ENCODE measurements around the gene RUFY4.
A peak's percentile ranks its signal among the peaks of the same experiment; 100 is the strongest.

RUFY4 gene, protein sequence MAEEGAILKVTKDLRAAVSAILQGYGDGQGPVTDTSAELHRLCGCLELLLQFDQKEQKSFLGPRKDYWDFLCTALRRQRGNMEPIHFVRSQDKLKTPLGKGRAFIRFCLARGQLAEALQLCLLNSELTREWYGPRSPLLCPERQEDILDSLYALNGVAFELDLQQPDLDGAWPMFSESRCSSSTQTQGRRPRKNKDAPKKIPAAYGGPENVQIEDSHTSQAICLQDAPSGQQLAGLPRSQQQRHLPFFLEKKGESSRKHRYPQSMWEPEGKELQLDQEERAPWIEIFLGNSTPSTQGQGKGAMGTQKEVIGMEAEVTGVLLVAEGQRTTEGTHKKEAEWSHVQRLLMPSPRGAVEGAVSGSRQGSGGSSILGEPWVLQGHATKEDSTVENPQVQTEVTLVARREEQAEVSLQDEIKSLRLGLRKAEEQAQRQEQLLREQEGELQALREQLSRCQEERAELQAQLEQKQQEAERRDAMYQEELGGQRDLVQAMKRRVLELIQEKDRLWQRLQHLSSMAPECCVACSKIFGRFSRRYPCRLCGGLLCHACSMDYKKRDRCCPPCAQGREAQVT

DNA sequence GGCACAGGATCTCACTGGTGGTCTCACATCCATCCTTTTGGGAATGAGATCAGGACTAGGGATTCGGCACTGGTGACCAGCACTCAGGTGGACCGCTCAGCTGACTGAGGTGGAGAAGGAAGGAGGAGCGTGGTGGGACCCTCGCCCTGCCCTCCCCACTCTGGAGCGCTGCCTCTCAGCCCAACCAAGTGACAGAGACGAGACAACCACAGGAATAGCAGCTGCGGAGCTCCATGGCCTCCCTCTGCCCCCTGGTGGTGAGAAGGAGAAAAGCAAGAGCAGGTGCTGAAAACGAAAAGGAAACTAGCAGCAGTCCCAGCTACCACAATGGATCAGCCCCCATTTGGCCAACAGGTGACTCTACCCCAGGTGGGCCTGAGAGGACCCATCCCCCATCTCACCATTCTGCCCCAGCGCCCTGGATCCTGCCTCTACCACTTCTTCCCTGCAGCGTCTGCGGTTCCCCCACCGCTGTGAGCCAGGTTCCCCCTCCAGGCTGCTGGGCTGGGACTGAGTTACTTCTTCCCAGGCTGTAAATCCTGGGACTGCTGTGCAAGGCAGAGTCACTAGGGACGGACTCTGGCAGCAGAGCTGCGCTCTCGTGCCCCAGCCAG lies at the start of gene RUFY4:
TSS of gene RUFY4 (plus strand) at position 533 of the 614 bp plus-strand sequence. CDS start 1,353 bp downstream, outside the sequence.
- peak; percentile 29 to 34 for DNase-seq (ENCODE audit: low read depth in 2 of 2)

DNA sequence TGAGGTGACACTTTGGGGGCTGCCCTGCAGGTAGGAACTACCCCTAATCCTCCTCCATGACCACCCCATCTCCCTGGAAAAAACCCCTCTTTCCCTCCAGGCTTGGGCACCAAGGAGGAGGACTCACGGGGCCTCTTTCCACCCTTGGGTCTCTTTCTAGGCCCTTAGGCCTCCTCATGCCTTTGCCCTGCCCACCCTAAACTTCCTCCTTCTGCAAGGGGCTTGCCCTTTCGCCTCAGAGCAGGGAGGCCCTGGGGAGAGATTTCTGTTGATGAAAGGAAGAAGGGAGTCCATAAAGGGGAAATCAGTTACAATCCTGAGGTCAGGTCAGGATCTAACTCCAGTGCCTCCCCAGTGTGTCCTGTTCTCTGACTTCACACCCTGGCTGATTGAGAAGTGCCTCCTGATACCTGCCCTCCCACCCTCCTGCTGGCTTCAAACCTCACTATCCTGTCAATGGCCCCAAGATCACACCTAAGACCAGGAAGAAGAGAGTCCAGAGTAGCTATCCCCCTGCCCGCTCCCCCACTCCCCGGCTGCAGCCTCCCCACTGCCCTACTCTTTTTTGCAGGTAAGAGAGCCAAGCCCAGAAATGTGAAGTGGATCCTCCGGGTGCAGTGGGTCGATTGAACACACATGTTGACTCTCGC lies 49.5 kb upstream of the RUFY4 start:
- DNase-seq (ENCODE audit: low read depth in 2 of 2) = no peak

DNA sequence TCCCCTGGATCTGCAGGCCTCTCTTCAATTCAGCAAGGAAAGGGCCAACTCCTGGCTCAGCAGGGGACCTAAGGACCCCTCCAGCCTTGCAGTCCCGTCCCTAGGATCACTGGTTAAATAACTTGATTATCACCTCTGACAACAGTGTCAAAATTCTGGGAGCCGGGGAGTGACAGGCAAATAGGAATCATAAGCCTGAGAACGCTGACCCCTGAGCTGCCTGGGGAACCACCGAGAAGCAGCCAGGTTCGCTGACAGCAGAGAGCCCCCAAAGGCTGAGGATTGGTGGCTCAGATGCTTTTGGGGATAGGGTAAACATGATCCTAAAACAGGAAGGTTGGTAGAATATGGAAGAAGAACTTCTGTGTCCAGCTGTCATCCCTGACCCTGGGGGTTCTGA lies 48.8 kb upstream of the RUFY4 start:
- DNase-seq (ENCODE audit: low read depth in 2 of 2) = no peak

DNA sequence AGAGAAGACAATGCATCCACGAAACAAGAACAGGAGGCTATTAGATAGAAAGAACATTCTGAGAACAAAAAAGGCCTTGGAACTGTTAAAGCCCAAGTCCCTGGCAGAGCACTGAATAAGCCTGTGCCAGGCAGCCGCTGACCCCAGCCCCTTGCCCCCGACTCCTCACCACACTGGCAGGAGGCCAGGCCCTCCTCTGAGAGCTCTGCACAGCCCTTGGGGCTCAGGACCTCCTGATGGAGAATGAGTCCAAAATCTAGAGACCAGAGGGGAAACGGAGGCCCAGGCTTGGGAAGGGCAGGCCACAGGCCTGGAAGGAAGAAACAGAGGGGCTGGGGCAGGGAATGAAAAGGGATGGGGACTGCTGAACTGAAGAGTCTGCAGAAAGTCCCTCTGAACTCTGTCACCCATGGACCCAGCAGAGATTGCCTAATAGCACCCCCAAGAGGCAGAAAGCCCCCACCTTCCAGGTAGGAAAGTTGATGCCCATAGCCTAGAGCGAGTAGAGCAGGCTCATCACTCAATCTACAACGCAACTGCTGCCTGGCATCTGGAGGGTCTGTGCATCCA lies 48.0 kb upstream of the RUFY4 start:
- no peak for DNase-seq (ENCODE audit: low read depth in 2 of 2)

DNA sequence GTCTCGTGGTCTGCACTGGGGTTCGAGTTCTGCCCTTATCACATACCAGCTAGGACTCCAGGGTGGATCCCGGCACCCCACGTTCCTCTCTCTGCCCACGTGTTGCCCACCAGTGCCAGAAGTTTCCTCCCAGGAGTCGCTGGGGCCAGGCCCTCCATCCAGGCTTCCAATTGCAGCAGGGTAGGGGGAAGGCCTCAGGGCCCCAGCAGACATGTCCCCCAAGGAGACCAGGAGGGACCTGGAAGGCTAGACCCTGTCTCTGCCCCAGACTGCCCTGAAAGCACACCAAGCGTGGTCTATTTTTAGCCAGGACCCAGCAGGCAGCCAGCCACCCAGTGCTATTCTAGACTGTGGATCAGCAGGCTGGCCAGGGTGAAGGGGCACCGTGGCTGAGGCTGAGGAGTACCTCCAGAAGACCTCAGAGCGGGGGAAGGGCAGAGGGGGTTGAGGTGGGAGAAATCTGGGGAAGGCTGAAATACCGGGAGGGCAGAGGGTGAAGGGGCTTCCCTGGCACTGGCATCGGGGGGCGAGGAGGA lies 47.4 kb upstream of the RUFY4 start:
- no peak for DNase-seq (ENCODE audit: low read depth in 2 of 2)

DNA sequence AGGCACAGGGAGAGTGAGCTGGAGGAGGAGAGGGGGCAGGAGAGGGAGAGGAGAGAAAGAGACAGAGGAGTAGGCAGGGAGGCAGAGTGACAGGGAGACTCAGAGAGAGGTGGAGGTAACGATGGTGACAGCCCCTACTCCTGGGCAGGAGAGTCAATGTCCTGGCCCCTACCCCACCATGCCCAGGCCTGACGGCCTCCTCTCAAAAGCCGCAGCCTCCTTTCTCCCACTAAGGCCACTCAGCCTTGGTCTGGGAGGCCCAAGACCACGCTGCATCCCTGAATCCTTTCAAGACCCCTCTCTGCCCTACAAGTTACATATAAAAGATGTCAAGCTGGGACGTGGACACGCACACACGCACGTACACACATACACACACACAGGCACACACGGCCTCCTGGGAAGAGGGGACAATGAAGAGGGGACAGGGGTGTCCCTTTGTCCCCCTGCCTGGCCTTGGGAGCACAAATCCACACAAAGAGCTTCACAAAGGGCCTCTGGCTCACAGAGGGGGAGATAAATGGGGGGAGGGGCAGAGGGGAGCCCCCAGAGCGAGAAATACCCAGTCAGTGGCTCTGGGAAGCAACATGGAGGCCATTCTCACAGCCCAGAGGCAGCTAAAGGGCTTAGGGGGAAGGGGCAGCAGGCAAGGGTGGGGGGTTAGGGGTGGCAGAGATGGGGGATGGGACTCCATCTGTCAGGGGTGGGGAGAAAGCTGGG lies 46.8 kb upstream of the RUFY4 start:
- DNase-seq (ENCODE audit: low read depth in 2 of 2) = no peak

DNA sequence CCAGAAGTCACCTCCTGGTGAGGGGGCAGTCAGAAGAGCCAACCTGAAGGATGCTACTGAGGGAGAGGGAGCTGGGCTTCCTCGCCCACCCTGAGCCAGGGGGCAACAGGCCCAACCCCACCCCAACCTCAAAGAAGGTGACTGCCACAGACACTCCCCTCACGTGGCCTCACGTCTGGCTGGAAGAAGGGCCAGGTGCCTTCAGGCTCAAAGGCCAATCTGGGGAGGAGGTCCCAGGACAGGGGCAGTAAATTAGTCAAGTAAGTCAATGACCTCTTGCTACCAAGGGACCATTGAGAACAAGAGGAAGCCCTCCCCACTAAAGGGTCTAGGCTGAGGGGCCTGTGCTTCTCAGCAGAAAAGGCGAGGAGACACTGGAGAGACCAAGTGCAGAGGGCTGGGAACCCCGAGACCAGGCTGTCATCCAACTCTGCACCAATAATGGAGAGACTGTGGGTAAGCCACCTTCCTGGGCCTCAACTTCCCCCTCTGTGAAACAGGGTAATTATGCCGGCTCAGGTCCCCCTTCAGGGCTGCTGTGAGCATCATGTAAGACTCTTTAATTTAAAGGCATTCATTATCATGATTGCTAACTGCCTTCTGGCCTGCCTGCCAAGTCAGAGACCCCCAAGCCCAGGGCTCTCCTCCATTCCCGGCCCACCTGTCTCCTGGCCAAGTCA lies 46.1 kb upstream of the RUFY4 start:
- DNase-seq (ENCODE audit: low read depth in 2 of 2) = no peak

DNA sequence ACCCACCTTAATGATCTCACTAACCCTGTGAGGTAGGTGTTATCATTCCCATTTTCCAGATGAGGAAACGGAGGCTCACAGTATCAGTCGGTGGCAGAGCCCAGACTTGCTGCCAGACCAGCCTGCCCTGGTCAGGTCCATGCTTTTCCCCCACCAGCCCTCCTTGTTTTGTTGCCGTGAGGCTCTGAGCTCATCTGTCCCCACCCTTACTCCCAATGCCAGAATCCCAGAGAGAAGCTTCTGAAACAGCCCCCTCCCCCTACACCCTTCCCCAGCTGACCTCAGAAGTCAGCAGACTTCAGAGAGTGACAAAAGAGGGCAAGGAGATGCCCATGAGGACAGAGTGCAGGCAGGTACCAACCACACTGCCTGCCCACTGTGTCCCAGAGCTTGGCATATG lies 45.4 kb upstream of the RUFY4 start:
- DNase-seq (ENCODE audit: low read depth in 2 of 2) = no peak

DNA sequence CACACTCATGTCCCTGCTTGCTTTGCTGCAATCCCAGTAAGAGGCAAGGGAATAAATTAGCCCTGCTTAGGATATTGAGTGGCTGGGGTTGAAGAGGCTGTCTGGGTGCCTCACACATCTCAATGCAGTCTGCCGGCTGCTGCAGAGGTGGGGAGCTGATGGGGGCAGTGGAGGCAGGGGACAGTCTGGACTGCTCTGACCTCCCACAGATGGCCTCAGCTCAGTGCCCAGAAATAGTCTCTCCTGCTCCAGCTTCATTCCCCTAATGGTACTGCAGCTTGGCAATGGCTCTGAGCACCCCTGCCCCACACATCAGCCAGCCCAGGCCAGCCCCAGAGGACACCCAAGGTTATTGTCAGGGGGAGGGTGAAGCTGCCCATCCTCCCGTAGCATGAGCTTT lies 44.7 kb upstream of the RUFY4 start:
- DNase-seq (ENCODE audit: low read depth in 2 of 2) = no peak

DNA sequence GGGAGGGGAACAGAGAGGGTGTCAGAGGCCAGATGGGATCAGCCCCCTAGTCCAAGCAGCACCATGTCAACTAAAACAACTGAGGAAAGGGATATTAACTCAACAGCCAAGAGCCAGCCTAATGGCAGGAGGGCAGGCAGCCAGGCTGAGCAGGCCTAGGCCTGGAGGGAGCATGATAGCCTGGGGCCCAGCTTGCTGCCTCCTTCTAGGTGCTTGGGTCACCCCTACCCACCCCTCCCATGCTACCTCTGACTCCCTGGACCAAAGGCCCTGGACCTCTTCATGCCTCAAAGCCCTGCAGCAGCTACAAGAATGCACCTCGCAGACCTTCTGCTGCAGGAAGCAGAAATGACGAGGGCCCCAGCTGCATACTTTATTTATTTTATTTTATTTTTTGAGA lies 44.2 kb upstream of the RUFY4 start:
- DNase-seq (ENCODE audit: low read depth in 2 of 2) = no peak

DNA sequence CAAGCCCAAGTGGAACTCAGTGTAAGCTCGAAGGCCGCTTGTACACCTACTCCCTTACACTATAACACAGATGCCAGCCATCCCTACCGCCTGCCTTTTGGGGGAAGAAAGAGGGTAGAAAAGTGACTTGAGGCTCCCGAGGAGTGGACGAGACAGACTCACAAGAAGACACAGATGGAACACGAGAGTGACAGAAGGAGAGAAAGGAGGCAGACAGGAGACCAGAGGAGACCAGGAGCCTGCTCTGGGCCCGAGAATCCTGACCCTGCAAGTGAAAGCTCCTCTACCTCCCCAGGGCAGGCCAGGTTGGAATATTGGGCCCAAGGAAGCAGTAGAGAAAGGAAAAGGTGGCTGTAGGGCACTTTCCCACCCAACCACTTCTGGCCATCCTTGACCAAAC lies 42.8 kb upstream of the RUFY4 start:
- no peak for DNase-seq (ENCODE audit: low read depth in 2 of 2)

DNA sequence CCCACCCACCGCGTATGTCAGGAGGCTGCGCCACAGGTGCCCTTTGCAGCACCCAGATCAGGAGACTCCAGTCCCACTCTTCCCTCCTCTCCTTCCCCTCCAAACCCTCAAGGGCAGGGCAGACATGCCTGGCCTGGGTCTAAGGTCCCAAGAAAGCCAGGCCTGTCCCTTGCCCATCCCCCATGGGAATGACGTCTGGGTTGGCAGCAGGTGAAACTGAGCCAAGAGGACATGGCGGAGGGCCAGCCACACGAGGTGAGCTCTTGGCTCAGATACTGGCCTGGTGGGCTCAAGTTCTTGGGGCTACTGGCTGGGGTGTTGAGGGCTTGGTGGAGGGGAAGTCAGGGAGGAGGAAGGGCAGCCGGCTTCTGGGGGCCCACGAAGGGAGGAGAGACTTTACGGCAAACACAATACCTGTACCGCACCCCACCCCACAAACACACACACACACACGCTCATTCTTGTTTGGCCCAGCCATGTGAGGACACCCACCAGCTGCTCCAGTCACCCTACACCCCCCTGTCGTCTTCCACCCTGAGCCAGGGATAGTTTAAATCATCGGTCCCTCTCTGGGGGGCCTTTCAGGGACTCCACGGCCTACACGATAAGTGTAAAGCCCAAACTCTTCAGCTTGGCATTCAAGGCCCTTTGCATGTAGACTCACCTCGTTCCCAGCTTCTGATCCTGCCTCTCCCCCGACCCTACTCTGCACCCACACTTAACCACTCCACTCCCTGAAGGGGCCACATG lies 42.2 kb upstream of the RUFY4 start:
- DNase-seq (ENCODE audit: low read depth in 2 of 2) = no peak

DNA sequence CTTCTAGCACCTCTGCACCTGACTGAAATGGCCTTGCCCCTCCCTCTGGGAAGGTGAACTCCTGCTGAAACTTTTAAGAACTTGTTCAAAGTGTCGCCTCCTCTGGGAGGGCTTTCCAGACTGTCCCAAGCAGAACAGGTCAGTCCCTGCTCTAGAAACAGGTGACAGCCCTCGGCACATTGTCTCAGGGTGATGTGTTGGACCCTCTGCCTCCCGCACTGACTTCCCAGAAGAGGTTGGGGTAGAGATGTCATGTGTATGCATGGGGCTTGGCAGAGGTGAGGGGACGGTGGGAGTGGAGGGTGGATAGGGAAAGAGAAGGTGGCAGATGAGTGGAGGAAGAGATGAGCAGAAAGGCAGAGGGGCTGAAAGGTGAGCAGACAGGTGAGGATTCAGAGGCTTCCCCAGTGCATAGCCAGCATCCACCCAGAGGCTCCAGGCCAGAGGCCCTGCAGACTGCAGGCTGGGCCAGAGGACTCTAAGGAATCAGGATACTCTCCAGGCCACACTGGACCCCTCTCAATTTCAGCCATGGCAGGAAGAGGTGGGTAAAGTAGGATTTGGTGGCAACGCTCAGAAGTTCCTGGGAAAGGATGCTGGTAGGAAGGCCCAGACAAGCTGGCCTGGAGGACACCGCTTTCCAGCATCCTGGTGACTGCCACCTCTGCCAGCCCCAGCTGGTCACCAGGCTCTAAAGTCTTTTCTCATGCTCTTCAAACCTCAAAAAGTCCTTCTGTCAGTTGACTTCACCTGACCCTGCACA lies 41.4 kb upstream of the RUFY4 start:
- no peak for DNase-seq (ENCODE audit: low read depth in 2 of 2)

DNA sequence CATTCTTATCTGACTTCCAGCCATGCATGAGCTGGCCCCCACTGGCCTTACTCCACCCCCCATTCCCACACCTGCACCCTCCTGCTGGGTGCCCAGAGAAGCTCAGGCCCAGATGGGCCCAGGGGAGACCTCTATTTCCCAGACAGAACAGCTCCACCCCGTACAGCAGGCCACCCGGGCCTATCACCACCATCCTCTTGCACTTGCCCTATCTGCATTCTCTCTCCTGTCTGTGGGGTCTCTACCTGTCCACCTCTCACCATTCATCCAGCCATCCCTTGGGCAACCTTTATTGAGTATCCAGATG lies 40.9 kb upstream of the RUFY4 start:
- no peak for DNase-seq (ENCODE audit: low read depth in 2 of 2)

DNA sequence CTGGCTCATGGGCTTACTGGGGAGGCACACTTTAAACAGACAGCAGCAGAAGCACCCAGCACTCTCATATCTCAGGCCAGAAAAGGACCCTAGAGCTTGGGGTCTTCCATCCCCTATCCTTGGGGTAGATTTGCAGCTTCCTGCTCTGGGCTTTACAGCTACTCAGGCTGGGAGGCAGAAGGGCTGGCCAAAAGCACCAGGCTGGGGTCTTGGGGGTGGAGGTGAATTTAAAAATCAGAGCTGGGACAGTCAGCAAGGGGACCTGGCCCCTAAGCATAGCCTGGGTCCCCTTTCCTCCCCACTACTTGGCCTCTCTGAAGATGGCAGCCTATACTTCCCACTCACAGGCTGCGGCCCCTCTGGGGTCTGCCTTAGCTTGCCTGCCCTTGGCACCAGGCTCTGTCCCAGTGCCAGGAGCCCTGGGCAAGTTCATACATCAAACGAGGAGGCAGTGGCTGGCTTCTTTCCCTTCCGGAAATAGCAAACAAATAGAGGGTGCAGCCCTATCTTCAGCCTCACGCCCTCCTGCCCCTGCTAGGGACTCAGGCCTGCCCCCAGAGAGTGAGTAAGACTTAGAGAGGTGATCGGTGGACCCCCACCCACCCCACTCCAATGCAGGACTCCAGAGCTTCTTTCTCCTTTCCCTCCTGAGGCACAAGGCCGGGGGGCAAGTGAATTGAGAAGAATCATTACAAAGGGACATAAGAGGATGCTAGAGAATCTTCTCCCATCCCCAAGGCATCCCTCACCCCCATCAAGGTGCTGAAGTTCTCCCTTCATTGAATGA lies 40.3 kb upstream of the RUFY4 start:
- DNase-seq (ENCODE audit: low read depth in 2 of 2) = no peak

DNA sequence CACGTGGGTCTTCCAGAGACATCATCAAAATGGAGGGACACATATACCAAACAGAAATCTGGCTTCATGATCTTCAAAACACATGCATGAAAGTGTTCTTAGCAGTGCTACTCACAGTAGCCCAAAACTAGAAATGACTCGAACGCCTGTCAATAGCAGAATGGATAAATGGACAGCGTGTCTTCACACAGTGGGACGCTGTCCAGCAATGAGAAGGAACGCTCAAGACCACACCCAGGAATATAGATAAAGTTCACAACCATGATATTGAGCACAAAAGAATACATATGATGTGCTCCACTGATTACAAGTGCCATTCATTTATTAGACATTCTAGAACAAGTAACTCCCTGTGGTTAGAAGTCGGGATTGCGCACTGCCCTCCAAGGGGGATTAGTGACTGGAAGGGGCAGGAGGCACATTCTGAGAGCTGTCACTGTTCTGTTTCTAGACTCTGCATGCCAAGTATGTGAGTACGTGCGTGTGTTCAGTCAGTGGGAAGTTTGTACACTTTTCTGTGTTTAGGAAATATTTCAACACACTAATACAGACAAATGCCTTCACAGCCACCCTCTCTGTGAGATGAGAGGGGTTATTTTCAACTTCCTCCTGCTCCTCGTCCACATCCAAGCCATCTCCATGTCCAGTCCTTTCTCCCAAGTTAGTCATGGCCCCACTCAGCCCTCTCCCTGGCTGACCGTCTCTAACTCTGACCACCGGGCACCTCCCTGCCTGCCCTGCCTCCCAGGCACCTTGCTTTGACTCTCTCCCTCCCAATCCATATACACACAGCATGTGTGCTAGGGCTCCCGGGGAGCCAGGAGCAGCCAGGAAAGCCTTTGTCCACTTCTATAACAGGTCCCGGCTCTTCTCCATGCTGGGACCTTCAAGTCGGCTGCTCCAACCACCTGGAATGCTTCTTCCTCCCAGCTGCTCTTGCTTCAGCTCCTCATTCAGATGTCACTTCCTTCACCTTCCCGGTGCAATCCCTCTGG lies 39.4 kb upstream of the RUFY4 start:
- DNase-seq (ENCODE audit: low read depth in 2 of 2) = no peak

DNA sequence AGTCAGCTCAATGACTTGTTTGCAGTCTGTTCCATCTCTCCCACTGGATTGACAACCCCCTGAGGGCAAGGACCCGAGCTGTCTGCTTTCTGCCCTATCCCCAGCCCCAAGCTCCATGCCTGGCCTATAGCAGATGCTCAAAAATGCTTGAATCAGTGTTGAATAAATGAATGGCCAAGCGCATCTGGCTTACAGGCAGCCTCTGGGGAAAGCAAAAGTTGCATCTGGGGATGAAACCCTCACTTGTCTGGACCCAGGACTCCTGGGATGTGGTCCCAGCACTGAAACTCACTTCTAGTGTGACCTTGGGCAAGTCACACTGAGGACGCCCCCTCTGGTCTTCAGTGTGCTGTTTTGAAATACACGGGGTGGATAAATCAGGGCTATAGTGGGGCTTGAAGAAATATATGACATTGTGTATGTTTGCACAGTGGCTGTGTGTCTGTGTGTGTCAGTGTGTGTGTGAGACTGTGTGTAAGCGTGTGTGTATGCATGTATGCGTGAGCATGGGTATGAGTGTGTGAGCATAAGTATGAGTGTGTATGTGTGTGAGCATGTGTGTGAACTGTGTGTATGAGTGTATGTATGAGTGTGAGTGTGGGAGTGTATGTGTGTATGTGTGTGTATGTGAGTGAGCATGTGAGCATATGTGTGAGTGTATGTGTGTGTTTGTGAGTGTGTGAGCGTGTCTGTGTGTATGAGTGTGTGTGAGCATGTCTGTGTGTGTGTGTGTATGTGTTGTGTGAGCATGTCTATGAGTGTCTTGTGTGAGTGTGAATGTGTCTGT lies 38.5 kb upstream of the RUFY4 start:
- DNase-seq (ENCODE audit: low read depth in 2 of 2) = no peak
